CD4-positive, alpha-beta T cell treated with Interferon gamma for 1 hour (primary cell): ENCODE data around the gene ZBTB17.

Experiments used
- DNase-seq: peaks from one replicate; pipeline ENCODE4 v3.0.0-alpha.2; 2020

ZBTB17 gene

GRCh38 chr1:15959424-15959823, 16.5 kb downstream of the ZBTB17 start:
- DNase-seq = no peak

GRCh38 chr1:15958793-15959192, 17.1 kb downstream of the ZBTB17 start:
- no peak for DNase-seq

GRCh38 chr1:15958111-15958510, 17.8 kb downstream of the ZBTB17 start:
- DNase-seq = no peak

- DNase-seq = no peak
These were observed 18.4 kb downstream of the ZBTB17 start for GRCh38 chr1:15957221-15958095.

- no peak for DNase-seq
These were observed 19.8 kb downstream of the ZBTB17 start for GRCh38 chr1:15956150-15956549.

- no peak for DNase-seq
These were observed 20.3 kb downstream of the ZBTB17 start for GRCh38 chr1:15955552-15955951.

GRCh38 chr1:15954316-15954715, 21.6 kb downstream of the ZBTB17 start:
- DNase-seq = no peak

- DNase-seq = no peak
These were observed 22.1 kb downstream of the ZBTB17 start for GRCh38 chr1:15953791-15954241.

- DNase-seq = no peak
These were observed 22.6 kb downstream of the ZBTB17 start for GRCh38 chr1:15953294-15953771.

- peak; percentile 57 for DNase-seq
These were observed 23.3 kb downstream of the ZBTB17 start for GRCh38 chr1:15952317-15953258.

GRCh38 chr1:15951341-15952153, 24.4 kb downstream of the ZBTB17 start:
- no peak for DNase-seq

- no peak for DNase-seq
These were observed 25.1 kb downstream of the ZBTB17 start for GRCh38 chr1:15950763-15951295.

GRCh38 chr1:15950302-15950701, 25.6 kb downstream of the ZBTB17 start:
- DNase-seq = no peak

GRCh38 chr1:15949453-15950245, 26.3 kb downstream of the ZBTB17 start:
- peak; percentile 96 for DNase-seq

GRCh38 chr1:15948595-15949452, 27.1 kb downstream of the ZBTB17 start:
- no peak for DNase-seq

- no peak for DNase-seq
These were observed 27.8 kb downstream of the ZBTB17 start for GRCh38 chr1:15948091-15948591.

- DNase-seq = no peak
These were observed 28.4 kb downstream of the ZBTB17 start for GRCh38 chr1:15947382-15948090.

- DNase-seq = no peak
These were observed 29.1 kb downstream of the ZBTB17 start for GRCh38 chr1:15946571-15947381.
